GM19240 (cell line): ENCODE measurements around the gene RPH3AL.

Experiments
- DNase-seq: peaks from one replicate; pipeline ENCODE4 v3.0.0; 2011; ENCODE audit warnings: low spot score; ENCODE audit not compliant: insufficient read length

RPH3AL gene

GRCh38 chr17:336110-337021, 16.2 kb downstream of the RPH3AL start:
- DNase-seq: no peak

GRCh38 chr17:335691-336090, 16.9 kb downstream of the RPH3AL start:
- DNase-seq: no peak

DNA sequence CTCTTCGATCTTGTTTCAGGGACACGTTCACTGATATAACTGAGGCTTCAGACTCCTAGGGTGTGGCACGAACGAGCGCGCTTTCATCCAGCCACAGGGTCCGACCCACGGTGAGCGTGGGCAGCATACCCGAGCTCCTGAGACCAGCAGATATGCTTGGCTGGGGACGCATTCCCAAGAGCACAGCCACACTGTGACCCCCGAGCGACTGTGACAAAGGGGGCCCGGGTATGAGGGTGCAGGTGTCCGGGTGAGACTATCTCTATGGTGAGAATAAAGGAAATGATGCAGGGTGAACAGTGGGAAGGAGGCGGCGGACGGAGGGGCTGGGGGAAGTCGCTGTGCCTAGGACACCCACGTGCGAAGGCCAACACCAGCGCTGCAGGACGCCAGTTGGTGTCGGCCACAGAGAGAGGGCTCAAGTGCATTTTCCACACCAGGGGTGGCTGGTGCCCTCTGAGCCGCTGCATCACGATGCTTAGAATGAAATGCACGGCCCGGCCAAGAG, 17.6 kb downstream of the RPH3AL start:
- DNase-seq: no peak

DNA sequence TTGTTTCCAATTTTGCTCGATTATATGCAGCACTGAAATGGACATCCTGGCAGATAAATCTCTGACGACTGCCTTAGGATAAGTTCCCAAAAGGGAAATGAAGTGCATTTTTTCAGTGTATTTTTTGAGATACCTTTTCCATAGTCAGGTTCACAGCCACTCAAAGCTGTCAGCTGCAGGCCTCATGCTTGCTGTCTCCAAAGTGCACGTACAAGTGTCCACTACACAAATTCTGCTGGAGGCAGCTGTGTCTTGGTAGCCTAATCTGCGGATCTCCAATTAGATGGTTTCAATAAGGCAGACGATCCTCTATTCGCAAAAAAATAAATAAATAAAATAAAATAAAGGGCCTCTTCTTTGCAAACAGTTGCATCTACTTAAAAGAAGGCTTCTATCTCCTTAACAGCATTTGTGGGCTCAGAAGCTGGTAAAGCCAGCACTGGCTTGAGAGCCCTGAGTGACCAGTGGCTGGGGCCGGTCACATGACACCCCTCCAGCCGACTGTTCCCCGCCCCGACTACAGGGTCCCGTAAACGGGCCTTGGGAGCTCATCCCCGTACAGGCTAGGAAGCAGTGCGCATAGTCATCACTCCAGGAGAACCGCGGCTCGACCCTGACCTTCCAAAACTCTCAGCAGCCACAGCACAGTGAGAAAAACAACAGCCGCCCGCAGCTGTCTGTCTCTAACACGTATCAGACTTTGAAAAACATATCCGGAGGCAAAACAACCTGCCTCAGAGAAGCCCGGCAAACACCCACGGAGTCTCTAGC, 18.8 kb downstream of the RPH3AL start:
- no peak for DNase-seq

- no peak for DNase-seq
Observed at GRCh38 chr17:332558-333322, 19.9 kb downstream of the RPH3AL start.

DNA sequence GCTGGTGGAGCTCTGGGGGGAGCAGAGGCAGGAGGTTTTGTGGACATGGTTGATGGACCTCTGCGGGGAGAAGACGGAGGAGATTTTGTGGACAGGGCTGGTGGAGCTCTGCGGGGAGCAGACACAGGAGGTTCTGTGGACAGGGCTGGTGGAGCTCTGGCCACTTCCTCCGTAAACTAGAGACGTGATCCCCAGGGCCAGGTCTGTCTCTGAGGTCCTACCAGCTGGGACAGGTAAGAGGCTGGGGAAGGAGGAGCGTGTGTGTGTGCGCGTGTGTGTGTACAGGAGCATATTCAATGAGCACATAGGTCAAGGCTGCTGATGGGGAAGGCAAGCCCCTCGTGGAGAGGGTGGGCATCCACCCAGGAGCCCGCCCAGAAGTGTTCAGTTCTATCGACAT, 20.6 kb downstream of the RPH3AL start:
- no peak for DNase-seq

DNA sequence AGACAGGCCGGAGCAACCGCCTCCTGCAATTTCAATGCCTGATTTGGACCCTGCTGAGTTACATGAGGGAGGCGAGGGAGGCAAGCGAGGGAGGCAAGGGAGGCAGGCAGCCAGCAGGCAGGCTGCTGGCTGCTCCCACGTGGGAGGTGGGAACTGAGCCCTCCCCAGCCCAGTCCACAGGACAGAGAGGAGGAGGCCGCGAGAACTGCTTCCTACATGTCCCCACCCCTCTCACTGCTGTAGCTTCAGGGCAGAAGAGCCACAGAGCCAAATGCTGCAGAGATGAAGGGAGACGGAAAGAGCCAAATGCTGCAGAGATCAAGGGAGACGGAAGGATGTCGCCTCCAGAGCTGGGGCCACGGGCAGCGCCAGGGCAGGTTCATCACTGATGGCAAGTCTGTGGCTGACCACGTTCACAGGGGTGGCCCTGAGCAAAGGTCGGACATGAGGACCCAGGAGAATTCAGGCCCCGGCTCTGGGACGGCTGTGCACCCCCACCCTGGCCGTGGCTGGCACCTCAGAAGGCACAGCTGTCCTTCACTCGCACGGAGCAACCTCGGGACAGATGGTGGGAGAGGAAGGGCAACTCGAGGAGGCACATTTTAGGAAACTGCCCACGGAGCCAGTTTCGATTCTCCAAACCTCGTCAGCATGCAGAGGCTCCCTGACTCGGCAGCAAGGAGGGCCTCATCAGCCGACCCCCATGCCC, 21.5 kb downstream of the RPH3AL start:
- no peak for DNase-seq

DNA sequence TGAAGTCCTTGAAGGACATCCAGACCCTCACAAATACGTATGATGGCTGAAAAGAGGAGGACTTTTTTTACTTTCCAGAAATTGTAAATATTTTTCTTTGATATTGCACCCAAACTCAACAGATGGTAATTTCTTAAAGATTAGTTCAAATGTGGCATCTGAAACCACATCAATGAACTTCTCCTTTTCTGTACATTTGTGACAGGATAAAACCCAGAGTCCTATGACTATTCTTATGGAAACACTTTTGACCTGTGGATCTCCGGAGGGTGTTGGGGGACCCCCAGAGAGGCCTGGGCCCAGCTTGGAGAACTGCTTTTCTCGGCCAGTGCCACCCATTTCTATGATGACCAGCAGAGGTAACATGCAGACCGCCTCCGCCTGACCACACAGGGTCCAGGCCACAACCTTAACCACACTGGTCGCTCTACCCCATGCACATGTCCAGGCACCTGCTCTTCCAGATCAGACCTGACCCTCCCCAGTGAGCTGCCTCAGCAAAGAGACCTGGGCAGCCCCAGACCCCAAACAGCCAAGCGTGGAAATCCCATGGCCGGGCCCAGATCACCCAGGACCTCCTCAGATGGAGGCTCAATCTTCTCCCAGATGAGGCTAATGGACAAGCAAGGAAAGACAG, 22.7 kb downstream of the RPH3AL start:
- no peak for DNase-seq

DNA sequence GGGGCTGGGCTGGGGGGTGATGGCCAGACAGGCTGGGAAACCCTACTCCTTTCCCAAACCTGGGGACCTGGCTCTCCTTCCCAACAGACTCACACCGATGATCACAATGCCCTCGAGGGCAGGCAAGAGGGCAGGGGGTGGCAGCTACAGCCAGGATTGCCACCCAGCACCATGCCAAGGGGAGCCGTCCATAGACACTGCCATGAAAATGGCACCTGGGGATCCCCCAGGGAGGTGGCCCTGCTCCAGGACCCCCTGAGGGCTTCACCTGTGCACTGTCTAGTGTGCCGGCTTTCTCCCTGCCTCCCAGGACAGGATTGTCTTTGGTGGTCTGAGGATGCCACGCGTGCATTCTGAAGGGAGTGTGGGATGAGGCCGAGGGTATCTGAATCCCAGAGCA, 24.6 kb downstream of the RPH3AL start:
- no peak for DNase-seq

DNA sequence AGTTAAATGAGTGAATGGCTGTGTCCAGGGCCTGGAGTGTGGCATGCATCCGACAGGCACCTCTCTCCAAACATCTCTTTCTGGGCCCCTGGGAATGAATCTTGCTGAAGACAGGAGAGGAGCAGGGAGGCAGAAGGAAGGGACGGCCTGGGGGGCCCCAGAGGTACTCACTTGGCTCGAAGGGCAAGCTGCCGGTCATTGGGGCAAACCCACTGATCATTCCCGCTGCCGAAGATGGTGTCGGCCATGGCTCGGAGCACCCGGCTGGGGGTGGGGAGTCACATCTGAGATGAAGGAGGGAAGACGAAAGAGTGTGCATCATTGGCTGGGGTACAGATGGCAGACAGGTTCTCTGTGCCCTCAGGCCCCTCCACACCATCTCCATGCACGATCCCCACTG, 25.3 kb downstream of the RPH3AL start:
- no peak for DNase-seq

- no peak for DNase-seq
Observed at GRCh38 chr17:326010-326621, 26.5 kb downstream of the RPH3AL start.

DNA sequence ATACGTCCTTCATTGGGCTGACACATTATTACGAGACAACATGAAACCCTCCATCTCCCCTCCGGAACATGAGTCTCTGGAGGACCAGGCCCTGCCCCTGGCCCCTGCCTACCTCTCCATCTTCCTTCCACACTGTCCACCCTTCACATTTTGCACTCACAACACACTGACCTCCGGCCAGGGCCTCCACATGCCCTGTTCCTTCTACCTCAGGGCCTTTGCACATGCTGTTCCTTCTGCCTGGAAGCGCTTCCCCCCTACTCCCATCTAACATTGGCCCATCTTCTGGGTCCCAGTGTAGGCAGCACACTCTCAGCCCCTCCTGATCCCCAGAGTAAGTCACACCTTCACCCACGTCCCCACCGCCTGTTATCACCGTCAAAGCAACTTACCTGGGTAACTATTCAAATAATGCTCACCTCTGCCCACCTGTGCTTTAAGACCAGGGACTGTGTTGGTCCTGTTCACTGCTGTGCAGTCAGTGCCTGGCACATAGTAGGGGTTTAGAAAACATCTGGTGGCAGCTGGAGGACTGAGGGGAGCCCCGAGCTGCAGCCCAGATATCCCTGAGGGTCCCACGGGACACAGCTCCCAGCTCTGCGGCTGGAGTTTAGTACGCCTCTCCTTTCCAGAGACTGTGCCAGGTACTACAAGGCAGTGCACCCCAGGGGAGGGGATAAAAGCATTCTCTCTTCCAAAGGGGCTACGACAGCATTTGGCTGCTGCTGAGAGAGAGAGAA, 27.2 kb downstream of the RPH3AL start:
- DNase-seq: no peak

DNA sequence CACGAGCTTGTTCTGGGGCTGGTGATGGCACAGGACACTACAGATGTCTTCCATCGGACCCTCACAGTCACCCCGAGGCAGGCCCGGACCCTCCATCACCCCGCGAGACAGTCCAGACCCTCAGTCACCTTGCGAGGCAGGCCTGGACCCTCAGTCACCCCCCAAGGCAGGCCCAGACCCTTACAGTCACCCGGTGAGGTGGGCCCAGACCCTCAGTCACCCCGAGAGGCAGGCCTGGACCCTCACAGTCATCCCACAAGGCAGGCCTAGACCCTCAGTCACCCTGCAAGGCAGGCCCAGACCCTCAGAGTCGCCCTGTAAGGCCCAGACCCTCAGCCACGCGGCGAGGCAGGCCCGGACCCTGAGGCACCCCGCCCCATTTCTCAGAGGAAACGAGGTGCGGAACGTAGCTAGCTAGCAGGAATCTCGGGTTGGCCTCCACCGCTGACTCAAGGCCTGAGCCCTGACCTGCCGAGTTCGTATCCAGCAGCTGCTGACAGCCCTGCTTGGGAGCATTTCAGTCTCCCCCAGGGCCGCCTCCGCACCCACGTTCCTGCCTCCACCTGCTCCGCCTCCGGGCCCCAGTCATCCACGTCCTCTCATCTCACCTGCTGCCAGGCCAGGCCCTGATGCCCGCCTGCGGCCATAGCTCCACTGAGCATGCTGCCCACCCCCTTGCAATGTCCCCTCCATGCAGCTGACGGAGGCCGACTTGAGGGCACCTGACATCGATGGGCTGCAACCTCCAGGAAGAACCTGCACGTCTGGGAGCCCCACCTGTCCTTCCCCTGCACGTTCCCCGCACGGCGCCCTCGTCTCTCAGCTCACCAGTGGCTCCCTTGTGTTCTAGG, 28.7 kb downstream of the RPH3AL start:
- no peak for DNase-seq

GRCh38 chr17:323181-323580, 29.4 kb downstream of the RPH3AL start:
- DNase-seq: no peak

GRCh38 chr17:322006-322780, 30.4 kb downstream of the RPH3AL start:
- DNase-seq: no peak

DNA sequence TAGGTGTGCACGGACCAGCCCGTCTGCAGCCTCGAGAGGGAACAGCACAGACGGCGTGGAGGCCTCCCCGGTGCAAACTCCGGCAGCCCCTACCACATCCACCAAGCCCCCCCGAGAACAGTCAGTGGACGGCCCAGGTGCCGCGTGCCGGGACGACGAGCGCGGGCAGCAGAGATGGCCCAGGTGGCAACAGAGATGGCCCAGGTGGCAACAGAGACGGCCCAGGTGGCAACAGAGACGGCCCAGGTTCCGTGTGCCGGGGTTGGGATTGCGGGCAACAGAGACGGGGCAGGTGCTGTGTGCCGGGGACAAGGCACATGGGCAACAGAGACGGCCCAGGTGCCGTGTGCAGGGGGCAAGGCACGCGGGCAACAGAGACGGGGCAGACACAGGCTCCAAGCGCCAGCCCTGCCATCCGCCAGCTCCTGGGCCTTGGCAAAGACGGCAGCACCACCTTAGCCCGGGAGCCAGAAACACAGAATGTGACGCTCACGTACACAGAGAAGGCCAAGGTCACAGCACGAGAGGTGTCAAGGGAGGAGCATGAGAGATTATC, 31.1 kb downstream of the RPH3AL start:
- DNase-seq: no peak

DNA sequence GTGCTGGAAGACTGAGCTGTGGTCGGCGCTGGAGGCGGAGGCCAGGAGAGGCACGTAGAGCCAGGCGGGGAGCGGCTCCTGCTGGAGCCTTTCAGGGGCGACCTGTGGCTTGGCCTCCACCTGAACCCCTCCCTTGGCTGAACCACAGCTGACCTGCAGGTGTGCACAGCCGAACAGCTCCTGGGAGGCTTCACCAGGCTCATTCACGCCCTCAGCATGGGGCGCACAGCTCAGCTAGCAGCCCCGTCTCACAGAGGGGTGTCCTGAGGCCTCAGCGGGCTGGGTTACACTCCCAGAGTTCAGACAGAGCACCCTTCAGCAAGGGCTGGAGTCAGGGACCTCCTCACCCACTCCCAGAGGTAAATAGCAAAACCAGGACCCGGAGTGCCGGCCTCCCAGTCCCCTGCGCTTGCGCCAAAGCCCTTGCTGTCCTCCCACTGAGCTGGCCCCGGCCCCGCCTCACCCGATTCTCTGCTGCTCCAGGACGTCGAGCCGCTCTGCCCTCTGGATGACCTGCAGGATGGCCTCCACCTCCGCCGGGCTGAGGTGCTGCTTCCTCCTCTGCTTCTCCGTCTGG, 31.7 kb downstream of the RPH3AL start:
- DNase-seq: no peak
